ENCODE results near the gene CYP46A1.

The CYP46A1 gene

DNA sequence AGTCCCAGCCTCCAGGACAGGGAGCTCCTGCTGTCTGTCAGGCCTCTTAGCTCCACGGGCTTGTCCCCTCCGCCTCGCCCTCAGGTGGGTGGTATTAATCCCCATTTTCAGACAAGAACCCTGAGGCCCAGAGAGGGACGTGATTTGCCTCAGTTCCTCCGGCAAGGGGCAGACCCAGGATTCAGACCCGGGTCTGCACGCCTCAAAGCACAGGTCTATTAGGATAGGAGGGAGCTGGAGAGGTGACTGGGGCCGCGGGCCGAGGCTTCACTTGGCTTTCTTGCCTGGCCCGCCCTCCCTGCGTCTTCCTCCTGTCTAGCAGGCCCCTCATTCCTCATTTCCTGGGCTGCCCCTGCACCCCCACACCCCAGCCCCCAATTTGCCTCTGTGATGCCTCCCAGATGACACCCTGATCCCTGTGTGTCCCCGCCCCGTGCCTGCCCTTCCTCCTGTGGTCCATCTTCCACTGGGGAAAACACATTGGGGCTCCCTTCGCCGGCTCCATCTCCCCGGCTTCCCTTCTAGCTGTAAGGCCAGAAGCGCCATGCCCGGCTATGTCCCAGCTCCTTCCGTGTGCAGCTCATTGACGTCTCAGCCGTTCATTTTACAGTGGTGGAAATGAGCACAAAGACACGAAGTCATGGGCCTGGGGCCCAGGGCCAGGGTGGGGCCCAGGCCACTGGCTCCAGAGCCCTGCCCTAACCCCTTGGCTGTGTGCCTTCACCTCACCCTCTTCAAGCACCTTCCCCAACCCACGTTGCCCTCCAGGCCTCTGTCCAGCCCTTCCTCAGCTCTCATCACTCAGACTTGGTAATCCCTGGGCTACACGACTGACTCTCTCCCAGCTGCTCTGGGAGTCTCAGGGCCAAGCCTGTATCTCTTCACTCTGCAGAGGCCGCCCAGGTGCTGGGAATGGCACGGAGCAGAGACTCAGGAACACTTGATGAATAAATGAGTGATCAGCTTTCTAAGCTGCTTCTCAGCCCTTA is 15.5 kb upstream of the CYP46A1 start:
- TF ChIP-seq, protein P1, sequence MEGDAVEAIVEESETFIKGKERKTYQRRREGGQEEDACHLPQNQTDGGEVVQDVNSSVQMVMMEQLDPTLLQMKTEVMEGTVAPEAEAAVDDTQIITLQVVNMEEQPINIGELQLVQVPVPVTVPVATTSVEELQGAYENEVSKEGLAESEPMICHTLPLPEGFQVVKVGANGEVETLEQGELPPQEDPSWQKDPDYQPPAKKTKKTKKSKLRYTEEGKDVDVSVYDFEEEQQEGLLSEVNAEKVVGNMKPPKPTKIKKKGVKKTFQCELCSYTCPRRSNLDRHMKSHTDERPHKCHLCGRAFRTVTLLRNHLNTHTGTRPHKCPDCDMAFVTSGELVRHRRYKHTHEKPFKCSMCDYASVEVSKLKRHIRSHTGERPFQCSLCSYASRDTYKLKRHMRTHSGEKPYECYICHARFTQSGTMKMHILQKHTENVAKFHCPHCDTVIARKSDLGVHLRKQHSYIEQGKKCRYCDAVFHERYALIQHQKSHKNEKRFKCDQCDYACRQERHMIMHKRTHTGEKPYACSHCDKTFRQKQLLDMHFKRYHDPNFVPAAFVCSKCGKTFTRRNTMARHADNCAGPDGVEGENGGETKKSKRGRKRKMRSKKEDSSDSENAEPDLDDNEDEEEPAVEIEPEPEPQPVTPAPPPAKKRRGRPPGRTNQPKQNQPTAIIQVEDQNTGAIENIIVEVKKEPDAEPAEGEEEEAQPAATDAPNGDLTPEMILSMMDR (IDR thresholded peaks at IDR 0.05; ENCODE audit: borderline replicate concordance, insufficient read depth, low read depth, low read length) = no peak
- no peak overlapping the region for H3K4me3 ChIP-seq (ENCODE audit: low read depth, low read length)

DNA sequence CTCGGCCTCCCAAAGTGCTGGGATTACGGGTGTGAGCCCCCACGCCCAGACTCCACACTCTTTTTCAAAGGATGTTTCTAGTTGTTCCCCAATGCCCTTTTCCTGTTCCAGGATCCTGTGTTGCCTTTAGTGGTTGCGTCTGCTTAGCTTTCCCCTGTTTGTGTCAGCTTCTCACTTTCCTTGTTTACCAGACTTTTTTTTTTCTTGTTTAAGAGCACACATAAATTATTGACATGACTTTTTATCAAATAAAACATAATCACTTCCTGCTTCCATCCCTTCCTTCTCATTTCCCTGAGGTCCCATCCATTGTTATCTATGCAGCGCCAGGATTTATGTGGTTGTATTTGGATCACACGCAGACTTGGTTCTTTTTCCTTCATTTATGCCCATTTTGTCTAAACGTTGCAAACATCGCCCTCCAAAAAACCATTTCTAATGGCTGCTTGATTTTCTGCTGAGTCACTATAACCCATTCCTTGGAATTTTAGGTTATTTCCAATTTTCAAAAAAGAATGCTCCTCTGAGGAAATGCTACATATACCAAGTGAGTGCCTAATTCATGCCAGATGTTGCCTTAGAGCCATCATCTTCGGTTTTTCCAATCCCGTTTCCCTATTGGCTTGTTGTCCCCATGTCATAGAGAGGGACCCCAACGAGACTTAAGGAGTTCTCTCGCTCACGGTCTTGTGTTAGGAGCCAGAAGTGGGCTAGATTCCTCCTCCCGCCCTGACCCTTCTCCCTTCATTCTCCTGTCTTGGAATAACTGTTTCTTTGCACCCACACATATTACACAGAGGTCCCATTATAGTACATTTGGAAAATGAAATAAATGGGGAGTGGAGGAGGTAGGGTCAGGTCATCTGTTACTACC is 13.5 kb upstream of the CYP46A1 start:
- TF ChIP-seq, protein P1 (IDR thresholded peaks at IDR 0.05; ENCODE audit: borderline replicate concordance, insufficient read depth, low read depth, low read length) = no peak
- H3K4me3 ChIP-seq (ENCODE audit: low read depth, low read length) = no peak overlapping the region

DNA sequence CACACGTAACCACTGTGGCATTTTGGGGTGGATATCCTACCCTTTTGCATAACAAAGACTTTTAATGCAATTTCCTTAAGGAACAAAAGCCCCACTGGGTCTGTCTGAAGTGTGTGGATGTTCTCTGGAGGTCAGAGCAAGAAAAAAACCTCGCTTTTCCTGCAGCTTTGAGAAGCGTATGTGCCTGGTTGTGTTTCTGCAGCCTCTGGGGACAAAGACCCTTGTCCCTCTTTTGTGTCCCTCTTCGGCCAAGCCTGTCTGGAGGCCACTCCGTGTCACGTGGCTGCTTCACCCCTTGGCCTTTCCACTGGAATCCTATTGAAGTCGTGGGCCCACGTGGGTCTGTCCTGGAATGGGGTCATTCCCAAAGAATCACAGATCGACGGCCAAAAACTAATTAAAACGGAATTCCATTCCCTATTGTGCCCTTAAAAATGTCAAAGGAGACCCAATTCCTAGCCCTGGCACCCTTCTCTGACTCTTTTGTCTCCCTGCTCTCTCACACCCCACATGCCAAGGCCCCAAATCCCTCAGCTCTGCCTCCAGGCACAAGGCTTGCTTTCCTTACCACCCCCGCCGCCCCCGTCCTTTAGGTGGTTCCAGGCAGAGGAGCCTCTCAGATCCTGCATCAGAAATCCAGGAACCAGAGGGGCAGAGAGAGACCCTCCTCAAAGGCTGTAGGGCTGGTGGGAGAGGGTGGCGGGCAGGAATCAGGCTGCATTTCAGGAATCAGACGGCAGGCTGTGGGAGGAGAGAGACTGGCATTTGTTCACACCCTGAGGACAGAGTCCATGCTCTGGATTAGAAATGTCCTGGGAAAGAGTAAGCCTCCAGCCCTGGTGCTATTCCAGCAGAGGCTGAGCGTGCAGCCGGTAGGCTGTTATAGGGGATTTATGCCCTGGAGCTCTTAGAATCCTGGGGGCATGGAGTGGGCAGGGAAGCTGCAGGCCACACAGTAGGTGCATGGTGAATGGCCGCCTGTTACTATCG is 12.6 kb upstream of the CYP46A1 start:
- TF ChIP-seq, protein P1 (IDR thresholded peaks at IDR 0.05; ENCODE audit: borderline replicate concordance, insufficient read depth, low read depth, low read length) = no peak
- H3K4me3 ChIP-seq (ENCODE audit: low read depth, low read length) = no peak overlapping the region

DNA sequence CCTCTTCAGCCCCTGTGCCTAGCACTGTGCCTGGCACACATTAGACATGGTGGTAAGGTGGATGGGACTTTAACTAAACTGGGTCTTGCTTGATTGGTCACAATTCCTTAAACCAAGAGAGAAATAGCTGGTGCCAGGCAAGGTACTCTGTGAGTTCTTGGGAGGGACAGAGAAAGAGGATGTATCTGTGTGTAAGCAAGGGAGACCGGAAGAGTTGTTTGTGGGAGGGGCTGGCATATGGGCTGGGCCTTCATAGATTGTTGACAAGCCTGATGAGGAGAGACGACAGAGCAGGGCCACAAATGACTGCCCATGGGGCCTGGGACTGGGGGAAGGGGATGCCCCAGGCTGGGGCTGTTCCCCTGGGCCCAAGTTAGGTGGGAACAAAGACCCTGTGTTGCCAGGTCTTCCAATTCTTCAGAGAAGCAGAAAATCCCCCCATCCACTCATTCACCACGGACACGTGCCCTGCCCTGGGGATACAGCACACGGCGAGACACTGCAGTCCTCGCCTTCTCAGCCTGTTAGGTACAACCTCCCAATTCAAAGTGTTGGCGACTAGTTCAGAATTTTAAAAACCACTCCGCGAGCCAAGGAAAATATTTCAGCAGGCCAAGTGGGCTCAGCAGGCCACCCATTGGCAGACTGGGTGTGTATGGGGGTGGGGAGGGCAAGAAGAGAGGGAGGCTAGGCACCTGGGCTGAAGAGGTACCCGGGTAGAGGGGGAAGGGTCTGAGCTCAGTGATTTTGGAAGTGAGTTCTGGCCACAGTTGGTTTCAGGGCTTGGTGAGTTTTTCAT is 11.4 kb upstream of the CYP46A1 start:
- no peak overlapping the region for H3K4me3 ChIP-seq (ENCODE audit: low read depth, low read length)

DNA sequence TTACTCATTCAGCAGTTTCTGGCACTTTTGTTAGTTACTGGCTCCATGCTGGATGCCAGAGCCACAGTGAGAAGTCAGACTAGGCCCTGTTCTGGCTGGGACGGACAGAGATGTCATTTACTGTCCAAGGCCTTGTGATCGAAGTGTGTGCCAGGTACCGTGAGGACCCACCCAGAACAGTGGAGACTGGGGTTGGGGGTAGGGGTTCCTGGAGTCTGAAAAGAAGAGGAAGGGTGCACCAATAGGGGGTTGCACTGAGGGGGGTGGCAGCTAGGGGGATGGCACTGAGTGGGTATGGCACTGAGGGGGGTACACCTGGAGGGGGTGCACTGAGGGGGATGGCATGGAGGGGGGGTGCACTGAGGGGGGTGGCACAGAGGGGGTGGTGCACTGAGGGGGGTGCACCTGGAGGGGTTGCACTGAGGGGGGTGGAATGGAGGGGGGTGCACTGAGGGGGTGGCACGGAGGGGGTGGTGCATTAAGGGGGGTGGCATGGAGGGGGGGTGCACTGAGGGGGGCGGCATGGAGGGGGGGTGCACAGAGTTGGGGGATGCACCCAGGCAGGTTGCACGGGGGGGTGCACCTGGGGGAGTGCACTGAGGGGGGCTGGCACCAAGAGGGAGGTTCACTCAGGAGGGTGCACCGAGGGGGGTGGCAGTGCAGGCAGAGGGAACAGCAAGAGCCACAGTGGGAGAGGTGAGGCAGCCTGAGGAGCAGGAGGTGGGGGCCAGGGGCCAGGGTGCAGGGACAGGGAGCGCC is 10.6 kb upstream of the CYP46A1 start:
- TF ChIP-seq, protein P1 (IDR thresholded peaks at IDR 0.05; ENCODE audit: borderline replicate concordance, insufficient read depth, low read depth, low read length) = no peak
- no peak overlapping the region for H3K4me3 ChIP-seq (ENCODE audit: low read depth, low read length)

More for the DNA sequence above, 11.4 kb upstream of the CYP46A1 start:
- TF ChIP-seq, protein P1 (IDR thresholded peaks at IDR 0.05; ENCODE audit: borderline replicate concordance, insufficient read depth, low read depth, low read length) = no peak

All from GM12875 (cell line).